LNCAP (cell line): ENCODE measurements around the gene SLC28A3.
A peak's percentile ranks its signal among the peaks of the same experiment; 100 is the strongest.

Source experiments
- CTCF ChIP-seq: fragments of 450-650 bp; IDR thresholded peaks from 2 replicates; pipeline ENCODE4 v1.5.1; 2017; ENCODE audit warnings: mild to moderate bottlenecking

The SLC28A3 gene

DNA sequence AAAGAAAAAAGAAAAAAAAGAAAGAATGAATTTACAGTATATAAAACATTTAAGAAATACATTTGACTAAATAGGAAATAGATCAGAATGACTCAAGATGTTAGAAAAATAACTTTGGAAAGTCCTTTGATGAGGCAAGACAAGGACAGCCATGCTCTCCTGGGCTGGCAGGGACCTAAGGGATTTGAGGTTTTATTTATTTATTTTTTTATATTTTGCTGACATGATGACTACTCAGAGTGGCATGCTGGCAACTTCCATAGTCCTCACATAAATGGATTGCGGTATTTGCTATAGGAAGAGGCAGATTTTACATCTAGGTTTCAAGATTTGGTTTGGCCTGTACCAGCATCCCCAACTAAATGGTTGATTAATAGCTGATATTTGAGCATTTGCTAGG lies 17.7 kb downstream of the SLC28A3 start:
- TF ChIP-seq CTCF = no peak

- TF ChIP-seq CTCF = no peak
These were observed 20.3 kb downstream of the SLC28A3 start for GRCh38 chr9:84320231-84320630.

DNA sequence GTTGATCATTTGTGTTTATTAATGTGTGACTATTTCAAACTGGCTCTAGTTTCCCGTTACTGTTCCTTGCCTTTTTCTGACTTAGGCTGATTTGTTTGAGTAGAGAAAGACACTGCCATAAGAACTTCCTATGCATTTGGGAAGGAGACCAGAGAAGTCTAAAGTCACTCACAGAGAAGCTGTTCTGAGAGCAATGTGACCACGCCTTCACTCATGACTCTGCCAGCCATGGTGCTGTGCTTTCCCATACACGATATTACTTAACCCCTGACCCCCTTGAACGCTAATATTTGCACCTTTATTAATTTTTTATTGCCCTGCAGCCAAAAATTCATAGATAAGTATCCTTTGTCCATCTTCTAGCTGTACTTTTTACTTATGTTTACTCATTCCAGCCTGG lies 20.9 kb downstream of the SLC28A3 start:
- no peak for TF ChIP-seq CTCF

- TF ChIP-seq CTCF = no peak
These were observed 21.6 kb downstream of the SLC28A3 start for GRCh38 chr9:84318981-84319380.

GRCh38 chr9:84317563-84317962 lies 23.0 kb downstream of the SLC28A3 start:
- no peak for TF ChIP-seq CTCF

DNA sequence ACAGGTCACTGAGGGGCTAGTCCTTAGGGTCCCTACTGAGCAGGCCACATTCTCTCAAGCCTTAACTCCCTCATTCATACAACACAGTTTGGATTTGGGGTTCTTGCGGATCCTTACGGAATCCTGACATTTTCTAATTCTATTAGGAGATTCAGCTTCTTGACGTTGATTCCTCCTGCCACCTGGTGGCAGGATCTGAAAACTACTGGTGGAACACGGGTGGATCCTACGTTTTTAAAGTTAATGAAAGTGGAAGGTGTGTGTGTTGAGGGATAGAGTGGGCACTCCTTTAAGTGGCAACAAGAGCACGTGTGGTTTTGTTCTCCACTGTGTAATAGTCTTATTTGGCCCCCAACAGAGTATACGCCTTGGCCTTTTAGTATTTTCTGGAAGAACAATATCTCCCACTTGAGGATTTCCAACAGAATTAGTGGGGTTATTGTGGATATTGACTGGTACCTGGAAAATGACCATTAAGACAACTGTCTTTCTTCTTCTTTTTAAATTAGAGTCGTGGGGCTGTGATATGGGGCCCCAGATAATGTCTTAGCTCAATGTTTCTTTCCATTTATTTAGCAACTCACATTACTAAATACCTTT lies 25.2 kb downstream of the SLC28A3 start:
- TF ChIP-seq CTCF = peak; percentile 72

DNA sequence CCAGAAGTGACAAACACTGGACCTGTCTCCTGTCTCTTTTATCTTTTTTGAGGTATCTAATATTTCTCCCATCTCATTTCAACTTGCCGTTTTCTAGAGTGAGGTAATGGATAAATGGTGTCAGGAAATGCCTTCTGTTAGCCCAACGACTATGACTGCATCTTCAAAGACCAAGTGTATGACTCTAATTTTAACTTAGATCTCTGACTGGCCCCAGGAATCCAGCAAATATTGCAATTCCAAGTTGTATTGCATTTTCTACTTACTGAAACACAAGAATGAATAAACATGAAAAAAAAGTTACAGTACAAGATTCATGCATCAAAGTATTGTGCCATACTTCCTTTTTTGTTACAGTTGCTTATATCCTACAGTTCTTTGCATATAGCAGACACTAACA lies 26.3 kb downstream of the SLC28A3 start:
- no peak for TF ChIP-seq CTCF

- TF ChIP-seq CTCF = no peak
These were observed 29.7 kb downstream of the SLC28A3 start for GRCh38 chr9:84310883-84311282.
